ENCODE measurements around the gene ZNF556. TPM values are rescaled to one million over a fixed set of nuclear protein-coding genes. Genes with fewer than 3 reads are reported as not detected.
"Not testable (repeated sequence)": the region's sequence is repeated elsewhere in the genome, so short reads cannot be mapped to it uniquely, and the experiment has no call there.

ZNF556 gene
- total and polyA plus RNA-seq, 2 experiments from 2014 or later, result not detected

- H4K20me1 ChIP-seq (ENCODE audit: insufficient read depth), result no peaks in the 10 kb centered on the region
- H3K4me2 ChIP-seq (ENCODE audit: unreplicated experiment), result no peak overlapping the region
- no peaks in the 10 kb centered on the region for H3K79me2 ChIP-seq (ENCODE audit: insufficient read depth)
- peak overlapping the region; percentile 21; the same call in 1 of the 2 replicates for H3K4me3 ChIP-seq
- H3F3A ChIP-seq (ENCODE audit: insufficient read depth), result peaks cover 4% of the 10 kb centered on the region; the same call in 1 of the 2 replicates
- peak; percentile 48 for DNase-seq
- H3K36me3 ChIP-seq (ENCODE audit: low read depth), result no peaks in the 10 kb centered on the region
- H3K4me1 ChIP-seq (ENCODE audit: insufficient read depth), result no peaks in the 10 kb centered on the region
- in situ Hi-C loops (cut with MboI), result no loop called here
- no peaks in the 10 kb centered on the region for H3K9me3 ChIP-seq (ENCODE audit: low read depth)
- H3K9me2 ChIP-seq (ENCODE audit: insufficient read depth), result no peaks in the 10 kb centered on the region
- peak overlapping the region; percentile 31; the same call in 1 of the 2 replicates for H2AFZ ChIP-seq
- WGBS, 2 experiments (ENCODE audit: low coverage in 1 of 2, low lambda C conversion rate in 2 of 2, missing lambda C conversion rate in 2 of 2), result 25 to 29% methylated on average over 14 of the region's 14 CpGs
- no peak overlapping the region for H3K9ac ChIP-seq
- no peaks in the 10 kb centered on the region for H3K27me3 ChIP-seq (replicated peaks; ENCODE audit: insufficient read depth)
- H3K27ac ChIP-seq, result no peak overlapping the region
- TF ChIP-seq EZH2phosphoT487 (IDR thresholded peaks at IDR 0.05; ENCODE audit: insufficient read depth, low read depth), result no peak
- TF ChIP-seq EZH2 (IDR thresholded peaks at IDR 0.05; ENCODE audit: insufficient read depth, poor library complexity, severe bottlenecking), result no peak
Observed at GRCh38 chr19:2883686-2884439, 16.7 kb downstream of the ZNF556 start.

- H2AFZ ChIP-seq, result no peak overlapping the region
- 71 to 72% methylated on average over 17 of the region's 17 CpGs for WGBS, 2 experiments (ENCODE audit: low coverage in 1 of 2, low lambda C conversion rate in 2 of 2, missing lambda C conversion rate in 2 of 2)
- H3K27ac ChIP-seq, result no peak overlapping the region
- no peaks in the 10 kb centered on the region for H3K36me3 ChIP-seq (ENCODE audit: low read depth)
- in situ Hi-C loops (cut with MboI), result no loop called here
- H3K9me2 ChIP-seq (ENCODE audit: insufficient read depth), result no peaks in the 10 kb centered on the region
- H3K4me3 ChIP-seq, result no peak overlapping the region
- no peaks in the 10 kb centered on the region for H3K79me2 ChIP-seq (ENCODE audit: insufficient read depth)
- H3K4me1 ChIP-seq (ENCODE audit: insufficient read depth), result no peaks in the 10 kb centered on the region
- TF ChIP-seq EZH2 (IDR thresholded peaks at IDR 0.05; ENCODE audit: insufficient read depth, poor library complexity, severe bottlenecking), result no peak
- TF ChIP-seq EZH2phosphoT487 (IDR thresholded peaks at IDR 0.05; ENCODE audit: insufficient read depth, low read depth), result no peak
- H3K27me3 ChIP-seq (replicated peaks; ENCODE audit: insufficient read depth), result no peaks in the 10 kb centered on the region
- H3K4me2 ChIP-seq (ENCODE audit: unreplicated experiment), result no peak overlapping the region
- H4K20me1 ChIP-seq (ENCODE audit: insufficient read depth), result no peaks in the 10 kb centered on the region
- no peak overlapping the region for H3K9ac ChIP-seq
- H3K9me3 ChIP-seq (ENCODE audit: low read depth), result no peaks in the 10 kb centered on the region
- peaks cover 4% of the 10 kb centered on the region; the same call in 1 of the 2 replicates for H3F3A ChIP-seq (ENCODE audit: insufficient read depth)
- no peak for DNase-seq
Observed at GRCh38 chr19:2885736-2886135, 18.6 kb downstream of the ZNF556 start.

GRCh38 chr19:2887391-2887914, 20.3 kb downstream of the ZNF556 start:
- no peak overlapping the region for H3K9ac ChIP-seq
- no peaks in the 10 kb centered on the region for H3K9me3 ChIP-seq (ENCODE audit: low read depth)
- TF ChIP-seq EZH2phosphoT487 (IDR thresholded peaks at IDR 0.05; ENCODE audit: insufficient read depth, low read depth) (no peak), EZH2 (IDR thresholded peaks at IDR 0.05; ENCODE audit: insufficient read depth, poor library complexity, severe bottlenecking) (no peak)
- H3K4me1 ChIP-seq (ENCODE audit: insufficient read depth), result no peaks in the 10 kb centered on the region
- H3K79me2 ChIP-seq (ENCODE audit: insufficient read depth), result no peaks in the 10 kb centered on the region
- H3F3A ChIP-seq (ENCODE audit: insufficient read depth), result peaks cover 4% of the 10 kb centered on the region; the same call in 1 of the 2 replicates
- no peak overlapping the region for H3K27ac ChIP-seq
- peak overlapping the region; percentile 86 for H2AFZ ChIP-seq
- H3K27me3 ChIP-seq (replicated peaks; ENCODE audit: insufficient read depth), result no peaks in the 10 kb centered on the region
- in situ Hi-C loops (cut with MboI), result no loop called here
- H3K4me3 ChIP-seq, result no peak overlapping the region
- no peaks in the 10 kb centered on the region for H3K36me3 ChIP-seq (ENCODE audit: low read depth)
- H3K9me2 ChIP-seq (ENCODE audit: insufficient read depth), result no peaks in the 10 kb centered on the region
- H3K4me2 ChIP-seq (ENCODE audit: unreplicated experiment), result peak overlapping the region; percentile 47
- peak; percentile 80 for DNase-seq
- H4K20me1 ChIP-seq (ENCODE audit: insufficient read depth), result no peaks in the 10 kb centered on the region
- WGBS, 2 experiments (ENCODE audit: low coverage in 1 of 2, low lambda C conversion rate in 2 of 2, missing lambda C conversion rate in 2 of 2), result 15 to 24% methylated on average over 9 of the region's 9 CpGs

- WGBS, 2 experiments (ENCODE audit: low coverage in 1 of 2, low lambda C conversion rate in 2 of 2, missing lambda C conversion rate in 2 of 2), result 32 to 34% methylated on average over 30 to 36 of the region's 37 CpGs
- peak; percentile 36 for DNase-seq
- Histone ChIP-seq H4K20me1 (ENCODE audit: insufficient read depth) (no peaks in the 10 kb centered on the region), H3F3A (ENCODE audit: insufficient read depth) (peaks cover 4% of the 10 kb centered on the region; the same call in 1 of the 2 replicates), H3K27ac (no peak overlapping the region), H3K9ac (no peak overlapping the region), H3K9me2 (ENCODE audit: insufficient read depth) (no peaks in the 10 kb centered on the region), H3K4me1 (ENCODE audit: insufficient read depth) (no peaks in the 10 kb centered on the region), H3K36me3 (ENCODE audit: low read depth) (no peaks in the 10 kb centered on the region), H3K4me2 (ENCODE audit: unreplicated experiment) (no peak overlapping the region), H3K4me3 (peak overlapping the region; percentile 57), H3K27me3 (replicated peaks; ENCODE audit: insufficient read depth) (no peaks in the 10 kb centered on the region), H3K9me3 (ENCODE audit: low read depth) (no peaks in the 10 kb centered on the region), H2AFZ (peak overlapping the region; percentile 49), H3K79me2 (ENCODE audit: insufficient read depth) (no peaks in the 10 kb centered on the region)
- in situ Hi-C loops (cut with MboI), result no loop called here
- TF ChIP-seq EZH2phosphoT487 (IDR thresholded peaks at IDR 0.05; ENCODE audit: insufficient read depth, low read depth) (no peak), EZH2 (IDR thresholded peaks at IDR 0.05; ENCODE audit: insufficient read depth, poor library complexity, severe bottlenecking) (no peak)
Observed at GRCh38 chr19:2888731-2889224, 21.6 kb downstream of the ZNF556 start.

DNA sequence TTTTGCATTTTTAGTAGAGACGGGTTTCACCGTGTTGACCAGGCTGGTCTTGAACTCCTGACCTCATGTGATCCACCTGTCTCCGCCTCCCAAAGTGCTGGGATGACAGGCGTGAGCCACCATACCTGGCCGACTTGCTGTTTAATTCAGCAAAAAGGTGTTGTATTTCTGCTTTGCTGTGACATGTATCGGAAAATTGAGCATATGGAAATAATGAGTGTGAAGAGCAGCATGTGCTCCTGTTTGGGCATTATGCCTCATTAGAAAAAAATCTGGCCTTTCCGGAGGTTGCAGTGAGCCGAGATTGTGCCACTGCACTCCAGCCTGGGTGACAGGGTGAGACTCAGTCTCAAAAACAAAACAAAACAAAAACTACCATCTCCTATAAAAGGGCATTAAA, 23.4 kb downstream of the ZNF556 start:
- H3F3A ChIP-seq (ENCODE audit: insufficient read depth); H4K20me1 ChIP-seq (ENCODE audit: insufficient read depth); H3K4me1 ChIP-seq (ENCODE audit: insufficient read depth); H3K9me2 ChIP-seq (ENCODE audit: insufficient read depth); H3K4me2 ChIP-seq (ENCODE audit: unreplicated experiment); H3K27me3 ChIP-seq (replicated peaks; ENCODE audit: insufficient read depth); H3K9ac ChIP-seq; H2AFZ ChIP-seq; H3K27ac ChIP-seq; H3K4me3 ChIP-seq; H3K79me2 ChIP-seq (ENCODE audit: insufficient read depth); H3K36me3 ChIP-seq (ENCODE audit: low read depth); H3K9me3 ChIP-seq (ENCODE audit: low read depth); in situ Hi-C loops (cut with MboI): not testable (repeated sequence)
- peak; percentile 34 for DNase-seq
- WGBS, 2 experiments (ENCODE audit: low coverage in 1 of 2, low lambda C conversion rate in 2 of 2, missing lambda C conversion rate in 2 of 2), result 29% methylated on average over 8 of the region's 8 CpGs

All from GM23248 (cell line).